ENCODE results near the gene OR2K2.
"Not testable (repeated sequence)": the region's sequence is repeated elsewhere in the genome, so short reads cannot be mapped to it uniquely, and the experiment has no call there.

Gene OR2K2

DNA sequence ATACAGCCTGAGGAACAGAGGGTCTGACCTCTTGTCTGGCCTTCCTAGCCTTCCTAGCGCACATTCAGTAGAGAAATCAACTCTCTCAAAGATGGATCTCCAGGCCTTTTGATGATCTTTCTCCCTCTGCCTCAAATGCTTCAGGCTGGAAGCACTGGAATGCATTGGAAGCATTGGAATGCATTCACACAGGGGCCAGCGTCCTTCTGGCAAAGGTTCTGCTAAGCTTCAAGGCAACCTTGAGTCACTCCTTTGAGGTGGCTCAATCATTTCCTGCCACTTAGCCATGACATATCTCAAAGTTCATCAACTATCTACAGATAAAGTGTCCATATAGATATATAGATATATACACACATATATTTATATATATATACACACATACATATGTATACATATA, 42.9 kb downstream of the OR2K2 start:
- no peak overlapping the region for H3K4me3 ChIP-seq (ENCODE audit: low read length)
- H3K36me3 ChIP-seq (ENCODE audit: control insufficient read depth, insufficient read depth, low read length), result no peaks in the 10 kb centered on the region
- H3K27me3 ChIP-seq (ENCODE audit: control insufficient read depth, insufficient read depth, low read length), result no peaks in the 10 kb centered on the region
- no peaks in the 10 kb centered on the region for H3K4me1 ChIP-seq (ENCODE audit: control insufficient read depth, insufficient read depth, low read length)
- H3K27ac ChIP-seq (ENCODE audit: low read depth, low read length), result no peak overlapping the region
- no peak overlapping the region for H3K9ac ChIP-seq (ENCODE audit: low read length)

DNA sequence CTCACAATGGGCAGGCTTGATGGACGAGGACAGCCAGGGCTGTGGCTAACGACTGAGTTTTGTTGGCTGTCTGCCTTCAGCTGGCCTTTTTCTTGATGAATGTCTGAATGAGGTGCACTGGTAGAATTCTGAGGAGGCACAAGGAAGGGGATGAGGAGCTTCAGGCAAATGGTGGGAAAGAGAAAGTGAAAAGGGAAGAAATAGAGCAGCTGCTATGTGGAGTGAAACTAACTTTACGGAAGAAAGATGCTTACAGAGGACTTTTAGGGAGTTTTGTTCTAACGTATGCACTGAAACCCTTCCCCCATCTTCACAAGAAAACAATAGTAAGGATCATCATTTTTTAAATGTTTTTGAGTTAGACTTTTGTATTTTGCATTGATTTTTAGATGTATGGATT, 45.3 kb downstream of the OR2K2 start:
- no peaks in the 10 kb centered on the region for H3K4me1 ChIP-seq (ENCODE audit: control insufficient read depth, insufficient read depth, low read length)
- H3K4me3 ChIP-seq (ENCODE audit: low read length), result no peak overlapping the region
- H3K27ac ChIP-seq (ENCODE audit: low read depth, low read length), result no peak overlapping the region
- H3K9ac ChIP-seq (ENCODE audit: low read length), result no peak overlapping the region
- H3K27me3 ChIP-seq (ENCODE audit: control insufficient read depth, insufficient read depth, low read length), result no peaks in the 10 kb centered on the region
- no peaks in the 10 kb centered on the region for H3K36me3 ChIP-seq (ENCODE audit: control insufficient read depth, insufficient read depth, low read length)

DNA sequence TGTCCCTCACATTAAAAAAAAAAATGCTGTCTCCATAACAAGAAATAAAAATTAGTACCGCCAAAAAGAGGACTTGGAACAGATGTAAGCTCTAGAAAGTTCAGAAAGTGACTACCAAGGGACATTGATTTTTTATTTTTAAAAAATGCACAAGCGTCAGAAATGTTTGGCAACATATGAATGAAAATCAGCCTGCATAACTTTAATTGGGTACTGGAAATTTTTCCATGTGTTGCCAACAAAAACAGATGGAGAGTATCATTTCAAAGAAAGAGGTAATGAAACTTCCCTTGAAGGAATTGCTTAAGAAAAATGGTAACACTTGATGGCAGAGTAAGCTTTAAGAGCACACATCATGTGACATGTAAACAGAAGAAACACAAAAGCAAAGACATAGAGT, 47.2 kb downstream of the OR2K2 start:
- H3K4me1 ChIP-seq (ENCODE audit: control insufficient read depth, insufficient read depth, low read length), result no peaks in the 10 kb centered on the region
- H3K4me3 ChIP-seq (ENCODE audit: low read length), result no peak overlapping the region
- H3K9ac ChIP-seq (ENCODE audit: low read length), result no peak overlapping the region
- no peak overlapping the region for H3K27ac ChIP-seq (ENCODE audit: low read depth, low read length)
- H3K27me3 ChIP-seq (ENCODE audit: control insufficient read depth, insufficient read depth, low read length), result no peaks in the 10 kb centered on the region
- H3K36me3 ChIP-seq (ENCODE audit: control insufficient read depth, insufficient read depth, low read length), result no peaks in the 10 kb centered on the region

DNA sequence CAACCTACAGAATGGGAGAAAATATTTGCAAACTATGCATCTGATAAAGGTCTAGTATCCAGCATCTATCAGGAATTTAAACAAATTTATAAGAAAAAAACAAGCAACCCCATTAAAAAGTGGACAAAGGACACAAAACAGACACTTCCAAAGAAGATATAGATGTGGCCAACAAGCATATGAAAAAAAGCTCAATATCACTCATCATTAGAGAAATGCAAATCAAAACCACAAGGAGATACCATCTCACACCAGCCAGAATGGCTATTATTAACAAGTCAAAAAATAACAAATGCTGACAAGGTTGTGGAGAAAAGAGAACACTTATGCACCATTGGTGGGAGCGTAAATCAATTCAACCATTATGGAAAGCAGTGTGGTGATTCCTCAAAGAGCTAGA, 49.2 kb downstream of the OR2K2 start:
- not testable (repeated sequence) for H3K27ac ChIP-seq (ENCODE audit: low read depth, low read length); H3K4me3 ChIP-seq (ENCODE audit: low read length); H3K36me3 ChIP-seq (ENCODE audit: control insufficient read depth, insufficient read depth, low read length); H3K9ac ChIP-seq (ENCODE audit: low read length); H3K4me1 ChIP-seq (ENCODE audit: control insufficient read depth, insufficient read depth, low read length); H3K27me3 ChIP-seq (ENCODE audit: control insufficient read depth, insufficient read depth, low read length)
